ENCODE results near the gene PAX8.
A peak's percentile ranks its signal among the peaks of the same experiment; 100 is the strongest.

PAX8 gene

DNA sequence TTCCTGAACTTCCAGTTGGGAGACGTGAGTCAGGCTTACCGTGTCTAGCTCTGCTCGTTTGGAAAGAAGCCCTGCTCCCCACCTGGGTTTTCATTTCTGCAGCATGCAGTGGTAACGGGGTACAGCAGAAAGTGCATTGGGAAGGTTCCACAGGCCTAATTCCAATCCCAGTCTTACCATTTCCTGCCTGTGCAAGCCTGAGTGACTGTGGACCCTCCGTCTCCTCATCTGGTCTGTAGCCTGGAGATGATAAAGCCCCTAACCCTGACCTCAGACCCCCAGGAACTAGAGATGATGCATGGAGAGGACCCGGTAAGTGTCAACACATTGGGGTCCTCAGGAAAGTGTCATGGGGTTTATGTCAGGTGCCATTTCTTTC lies 110.8 kb downstream of the PAX8 start:
- ATAC-seq, result no peak
- DNase-seq, result no peak

DNA sequence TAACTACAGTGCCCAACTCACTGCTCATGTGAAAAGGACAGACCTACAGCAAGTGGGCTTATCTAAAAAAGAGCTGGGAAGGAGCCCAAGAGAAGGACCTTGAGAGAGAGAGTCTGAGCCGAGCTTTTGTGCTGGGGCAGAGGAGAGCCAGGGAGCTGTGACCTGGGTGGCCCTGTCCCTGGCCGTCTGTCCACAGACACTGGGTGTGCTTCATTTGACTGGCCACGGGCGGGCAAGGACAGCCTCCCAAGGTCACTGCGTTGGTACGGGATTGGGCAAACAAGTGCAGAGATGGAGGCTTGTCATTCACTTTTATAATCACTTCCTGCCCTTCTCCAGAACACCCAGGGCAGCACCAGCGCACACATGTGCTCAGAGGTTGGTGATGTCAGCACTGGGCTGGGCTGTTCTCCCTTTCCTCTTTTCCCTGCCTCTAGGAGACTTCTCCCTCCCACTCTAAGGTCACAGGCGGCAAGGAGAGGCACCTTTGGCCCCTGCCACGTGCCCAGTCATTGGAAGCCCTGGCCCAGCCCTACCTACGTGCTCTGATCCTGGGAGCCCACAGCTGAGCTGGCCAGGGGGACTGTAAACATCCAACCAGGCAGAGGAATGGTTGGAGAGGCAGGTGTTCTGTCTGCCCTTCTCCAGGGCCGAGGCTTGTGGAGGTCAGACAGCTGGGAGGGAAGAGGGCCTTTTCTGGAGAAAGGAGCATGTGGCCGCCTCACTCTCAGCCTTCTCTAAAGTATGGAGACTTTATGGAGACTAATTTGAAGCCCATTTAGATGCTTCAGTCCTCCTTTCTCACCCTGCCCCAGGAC lies 111.4 kb downstream of the PAX8 start:
- ATAC-seq (peak; percentile 78), DNase-seq (peak; percentile 43)

DNA sequence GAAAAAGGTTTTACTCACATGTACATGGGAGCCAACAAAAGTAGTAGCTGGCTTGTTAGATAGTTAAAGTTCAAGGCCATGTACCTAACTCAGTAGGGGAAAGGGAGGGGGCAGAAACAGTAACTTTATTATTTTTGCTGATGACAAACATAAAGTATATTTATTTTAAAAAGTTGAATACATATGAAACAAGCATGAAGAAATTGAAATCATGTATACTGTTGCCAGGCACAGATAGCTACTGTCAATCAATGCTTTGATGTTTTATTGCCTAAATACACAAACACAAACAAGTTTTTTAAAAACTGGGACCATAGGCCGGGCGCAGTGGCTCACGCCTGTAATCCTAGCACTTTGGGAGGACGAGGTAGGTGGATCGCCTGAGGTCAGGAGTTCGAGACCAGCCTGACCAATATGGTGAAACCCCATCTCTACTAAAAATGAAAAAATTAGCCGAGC lies 112.5 kb downstream of the PAX8 start:
- no peak for DNase-seq
- no peak for ATAC-seq

Data from stimulated activated naive CD8-positive, alpha-beta T cell treated with anti-CD3 and anti-CD28 coated beads, Interleukin-15, Interleukin-2, amounts not matched to agents 100 U/mL and 50 U/mL, for 24 hours (primary cell).